ENCODE data around the gene MAP3K5.

MAP3K5 gene

GRCh38 chr6:136682292-136682691 lies 110.0 kb downstream of the MAP3K5 start:
- DNase-seq = no peak

DNA sequence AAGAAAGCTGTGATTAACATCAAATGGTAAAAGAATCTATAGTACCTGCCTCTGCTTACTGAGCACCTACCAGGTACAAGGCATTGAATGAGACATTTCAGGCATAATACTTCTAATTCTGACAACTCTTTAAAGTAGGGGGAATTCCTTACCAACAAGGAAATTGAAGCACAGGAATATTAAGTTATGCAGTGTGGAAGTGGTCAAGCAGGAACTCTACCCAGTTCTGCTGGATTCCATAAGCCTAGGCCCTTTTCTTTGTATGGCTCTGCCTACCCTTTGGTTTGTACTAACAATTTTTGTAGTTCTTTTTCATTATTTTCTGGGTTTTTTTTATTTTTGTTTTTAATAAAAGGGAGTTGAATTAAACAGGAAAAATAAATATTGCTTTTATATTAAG lies 114.5 kb downstream of the MAP3K5 start:
- no peak for DNase-seq

GRCh38 chr6:136677344-136677743 lies 114.9 kb downstream of the MAP3K5 start:
- DNase-seq = no peak

- no peak for DNase-seq
Measured at GRCh38 chr6:136676075-136676474, 116.2 kb downstream of the MAP3K5 start.

GRCh38 chr6:136673571-136673970 lies 118.7 kb downstream of the MAP3K5 start:
- no peak for DNase-seq

DNA sequence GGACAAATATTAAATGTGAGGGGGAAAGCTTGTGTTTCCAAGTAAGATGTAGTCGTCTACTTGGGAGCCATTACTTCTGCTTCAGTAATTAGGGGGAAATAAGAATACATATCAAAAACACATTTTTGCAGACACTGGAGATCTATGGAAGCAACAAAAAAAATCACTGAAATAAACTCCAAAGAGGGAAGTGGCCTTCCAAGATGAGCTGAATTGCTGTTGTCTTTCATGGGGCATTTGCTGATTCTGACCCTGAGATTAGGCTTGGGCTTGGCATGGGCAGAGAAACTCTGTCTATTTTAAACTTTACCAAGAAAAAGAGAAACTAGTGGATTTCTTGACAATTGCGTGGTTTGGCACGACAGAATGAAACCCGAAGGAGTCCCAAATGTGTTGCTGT lies 120.1 kb downstream of the MAP3K5 start:
- DNase-seq = no peak

DNA sequence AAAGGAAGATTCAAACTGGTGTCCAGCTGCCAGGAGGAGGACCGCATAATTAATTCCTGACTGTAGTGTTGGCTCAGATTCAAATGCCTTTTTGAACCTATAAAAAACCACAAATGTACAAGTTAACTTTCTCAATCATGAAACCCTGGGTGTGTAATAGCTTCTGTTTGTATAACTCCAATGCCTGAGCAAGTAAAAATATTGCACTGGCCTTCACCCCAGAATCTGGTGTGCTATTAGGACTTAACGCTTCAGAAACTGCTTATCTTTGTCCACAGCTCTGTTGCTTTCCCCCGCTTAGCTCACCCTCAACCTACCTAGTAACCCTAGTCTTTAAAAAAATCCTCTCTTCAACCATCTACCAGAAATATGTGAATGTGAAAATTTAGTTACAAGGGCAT lies 123.0 kb downstream of the MAP3K5 start:
- DNase-seq = no peak

DNA sequence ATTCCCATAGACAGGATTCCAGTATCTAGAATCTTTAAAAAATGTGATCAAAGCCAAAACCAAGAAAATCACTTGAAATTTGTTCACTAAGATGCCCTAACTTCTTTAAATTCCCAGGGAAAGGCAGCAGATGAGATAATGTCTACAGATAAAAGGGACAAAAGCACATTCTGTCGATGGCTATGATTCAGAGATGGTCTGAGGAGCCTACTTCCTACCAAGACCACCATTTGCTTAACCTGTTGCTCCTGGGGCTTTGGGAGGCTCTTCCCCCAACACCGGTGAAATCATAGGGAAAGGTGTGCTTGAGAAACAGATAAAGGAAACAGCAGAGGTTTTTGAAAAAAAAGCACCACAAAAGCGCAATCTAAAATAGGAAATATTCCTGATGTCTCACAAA lies 123.7 kb downstream of the MAP3K5 start:
- no peak for DNase-seq

GRCh38 chr6:136666041-136666440 lies 126.2 kb downstream of the MAP3K5 start:
- DNase-seq = no peak

- DNase-seq = no peak
Measured at GRCh38 chr6:136662347-136663237, 129.7 kb downstream of the MAP3K5 start.

DNA sequence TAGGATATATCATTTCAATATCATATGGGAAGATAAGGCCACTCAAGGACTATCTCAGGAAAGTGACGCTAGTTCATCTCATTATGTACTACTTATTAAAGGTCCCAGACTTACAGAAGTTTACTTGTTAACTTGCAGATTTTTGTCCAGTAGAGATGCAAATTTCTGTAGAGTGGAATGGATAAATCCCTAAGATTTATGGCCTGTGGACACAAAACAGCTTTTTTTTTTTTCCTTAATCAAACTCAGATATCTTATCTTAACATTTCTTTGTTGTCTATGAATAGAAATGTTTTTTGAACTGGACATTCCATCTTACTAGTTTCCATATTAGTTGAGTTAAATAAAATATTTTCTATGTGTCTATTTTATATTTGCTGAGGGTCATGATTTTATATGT lies 131.6 kb downstream of the MAP3K5 start:
- DNase-seq = no peak

GRCh38 chr6:136659991-136660499 lies 132.2 kb downstream of the MAP3K5 start:
- no peak for DNase-seq

DNA sequence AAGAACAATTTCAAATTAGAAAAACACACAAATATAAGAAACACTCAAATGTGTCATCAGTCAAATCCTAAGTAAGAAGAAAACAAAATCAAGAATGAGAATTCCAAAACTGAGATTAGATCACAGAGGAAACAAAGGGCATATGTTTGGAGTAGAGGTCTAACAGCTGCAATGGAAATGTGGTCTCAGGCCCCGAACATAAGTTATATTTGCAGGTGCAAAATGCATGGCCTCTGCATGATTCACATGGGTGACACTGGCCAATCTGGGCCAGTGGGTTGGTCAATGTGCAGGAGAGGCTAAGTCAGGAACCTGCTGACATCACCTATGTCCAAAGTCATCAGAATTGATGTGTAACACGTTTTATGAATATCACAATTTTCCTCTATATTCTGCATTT lies 133.6 kb downstream of the MAP3K5 start:
- DNase-seq = no peak

- DNase-seq = no peak
Measured at GRCh38 chr6:136657666-136658065, 134.6 kb downstream of the MAP3K5 start.

GRCh38 chr6:136656121-136656520 lies 136.2 kb downstream of the MAP3K5 start:
- no peak for DNase-seq

- no peak for DNase-seq
Measured at GRCh38 chr6:136655239-136656014, 136.8 kb downstream of the MAP3K5 start.

DNA sequence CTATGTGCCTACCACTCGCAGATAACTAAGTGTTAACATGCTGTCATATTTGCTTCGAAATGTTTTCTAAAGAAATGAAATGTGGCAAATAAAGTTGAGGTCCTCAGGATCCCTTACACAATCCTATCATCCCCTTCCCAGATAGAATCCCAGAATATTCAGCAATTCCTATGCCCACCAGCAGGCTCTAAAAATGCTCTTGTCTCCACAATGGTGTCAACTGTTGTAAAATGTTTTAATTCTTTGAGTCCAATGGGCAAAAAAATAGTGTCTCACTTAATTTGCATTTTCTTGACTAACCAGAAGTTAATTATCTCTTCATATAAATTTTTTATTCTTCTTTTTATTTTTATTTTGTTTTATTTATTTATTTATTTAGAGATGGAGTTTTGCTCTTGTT lies 138.2 kb downstream of the MAP3K5 start:
- no peak for DNase-seq

- no peak for DNase-seq
Measured at GRCh38 chr6:136652656-136653055, 139.6 kb downstream of the MAP3K5 start.

GRCh38 chr6:136651982-136652381 lies 140.3 kb downstream of the MAP3K5 start:
- DNase-seq = no peak

- peak; percentile 39 for DNase-seq
Measured at GRCh38 chr6:136647363-136647852, 144.9 kb downstream of the MAP3K5 start.

- DNase-seq = no peak
Measured at GRCh38 chr6:136646377-136646776, 145.9 kb downstream of the MAP3K5 start.

DNA sequence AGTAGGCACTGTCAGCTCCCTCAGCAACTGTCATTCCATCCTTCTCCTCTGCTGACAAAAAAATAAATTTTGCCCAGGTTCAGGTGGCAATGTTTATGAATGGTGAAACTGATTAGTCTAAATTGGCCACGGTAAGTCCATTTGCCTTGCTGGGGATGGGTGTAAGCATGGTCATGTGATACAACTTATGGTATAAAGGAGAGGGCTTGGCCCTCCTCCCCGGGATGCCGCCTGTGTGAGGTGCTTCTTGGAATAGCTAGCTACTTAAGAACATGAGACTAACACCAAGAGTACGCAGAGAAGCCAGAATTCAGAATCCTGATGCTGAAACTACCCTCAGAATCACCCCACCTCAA lies 147.7 kb downstream of the MAP3K5 start:
- no peak for DNase-seq

DNA sequence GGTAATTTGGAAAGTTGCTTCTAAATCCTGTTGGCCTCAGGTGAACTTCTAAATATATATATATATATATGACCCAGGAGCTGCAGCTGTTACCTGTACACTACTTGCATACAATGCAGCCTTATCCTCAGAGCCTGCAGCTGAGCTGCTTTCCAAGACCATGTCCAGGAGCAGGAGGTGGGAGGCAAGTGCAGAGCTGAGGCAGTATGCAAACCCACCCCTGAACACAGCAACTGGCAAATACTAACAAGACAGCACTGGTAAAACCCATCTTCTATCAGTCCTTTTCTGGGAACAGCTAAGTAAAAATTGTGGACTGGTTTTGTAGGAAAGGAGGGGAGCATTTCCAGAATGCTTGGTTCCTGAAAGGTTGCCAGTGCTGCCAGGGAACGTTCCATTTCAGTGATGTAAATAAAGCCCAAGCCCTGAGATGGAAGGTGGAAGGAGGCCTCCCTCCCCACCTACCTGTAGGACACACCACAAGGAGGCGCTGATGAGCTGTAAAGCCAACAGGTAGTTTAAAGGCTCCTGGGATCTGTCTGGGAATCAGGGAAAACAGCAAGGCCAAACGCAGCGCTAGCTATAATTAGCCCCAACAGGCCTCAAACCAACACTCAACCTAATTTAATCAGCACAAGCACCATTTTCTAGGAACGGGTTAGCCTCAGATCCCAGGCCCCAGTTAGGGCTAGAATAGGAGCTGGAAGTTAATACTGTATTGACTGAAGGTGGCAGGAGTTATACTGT lies 148.3 kb downstream of the MAP3K5 start:
- DNase-seq = peak; percentile 72

Data from stimulated activated CD4-positive, alpha-beta T cell treated with anti-CD3 and anti-CD28 coated beads, Interleukin-1b, Interleukin-23, amount 100 ng/mL, for 48 hours (primary cell).